SK-MEL-5 (cell line): ENCODE data around the gene OLFM3. TPM values are rescaled to one million over a fixed set of nuclear protein-coding genes. Genes with fewer than 3 reads are reported as not detected.
A peak's percentile ranks its signal among the peaks of the same experiment; 100 is the strongest.

ENCODE experiments used
- DNase-seq: peaks from one replicate; pipeline ENCODE4 v3.0.0-alpha.2; 2016; ENCODE audit warnings: low read depth, low spot score
- in situ Hi-C: cut with HindIII; loops from 2 replicates; pipeline ENCODE4 v1.10.0; 2016; ENCODE audit warnings: low sequenced_read_pairs, high pct_unique_total_duplicates, low pct_unique_long_range_greater_than_20kb
- total RNA-seq: library from RNA; depleted of rRNA; stranded (reverse); fragments of >200 nt; shearing (Covaris generic); gene quantifications from 2 replicates; pipeline ENCODE4 v1.2.3, GENCODE V29; 2014

OLFM3 gene
- total RNA-seq, 1 experiment from 2014 or later = not detected

- in situ Hi-C loops = no loop called here
- no peak for DNase-seq
These were observed 36.6 kb downstream of the OLFM3 start for GRCh38 chr1:101960142-101960541.

GRCh38 chr1:101959456-101959855 lies 37.3 kb downstream of the OLFM3 start:
- no peak for DNase-seq
- in situ Hi-C loops = no loop called here

GRCh38 chr1:101957771-101958170 lies 39.0 kb downstream of the OLFM3 start:
- no peak for DNase-seq
- in situ Hi-C loops = no loop called here

DNA sequence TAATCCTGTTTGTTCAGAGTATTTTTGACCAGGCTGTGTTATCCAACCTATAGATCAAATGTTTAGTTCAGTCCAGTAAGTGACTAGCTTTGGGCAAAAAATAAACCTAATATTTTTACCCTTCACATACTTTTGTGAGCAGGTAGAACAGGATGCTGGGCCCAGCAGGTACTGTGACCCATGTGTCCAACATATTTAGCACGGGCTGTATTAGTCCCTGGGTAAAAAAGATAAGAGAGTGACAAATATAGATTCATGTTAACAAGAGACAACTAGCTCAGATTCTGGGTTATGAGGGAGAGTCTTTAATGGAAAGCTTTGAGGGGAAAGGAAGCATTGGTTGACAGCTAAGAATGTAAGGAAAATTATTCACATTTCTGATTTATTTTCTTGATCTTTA lies 43.1 kb downstream of the OLFM3 start:
- no peak for DNase-seq
- in situ Hi-C loops = no loop called here

DNA sequence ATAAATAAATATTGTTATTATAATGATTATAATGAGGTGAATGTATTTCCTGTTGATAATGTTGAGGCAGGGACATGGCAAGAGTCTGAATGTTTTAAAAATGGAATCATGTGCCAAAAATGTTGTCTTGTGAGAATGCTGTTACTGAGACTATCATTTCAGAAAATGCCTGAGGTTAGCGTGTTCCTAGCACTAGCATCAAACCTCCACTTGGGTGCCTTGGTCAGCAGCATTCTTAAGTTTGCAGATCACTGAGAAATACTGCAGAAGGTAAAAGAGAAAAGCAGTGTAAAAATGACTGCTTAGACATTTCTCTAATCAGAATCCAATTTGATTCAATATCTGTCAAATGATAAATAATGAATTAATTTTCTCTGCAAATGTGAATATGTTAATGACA lies 50.8 kb downstream of the OLFM3 start:
- DNase-seq = peak; percentile 1
- in situ Hi-C loops = no loop called here

- in situ Hi-C loops = no loop called here
These were observed 53.5 kb downstream of the OLFM3 start for GRCh38 chr1:101943237-101943636.

GRCh38 chr1:101942516-101943193 lies 54.1 kb downstream of the OLFM3 start:
- in situ Hi-C loops = no loop called here
- DNase-seq = no peak

More at GRCh38 chr1:101943237-101943636, 53.5 kb downstream of the OLFM3 start:
- DNase-seq = no peak

DNA sequence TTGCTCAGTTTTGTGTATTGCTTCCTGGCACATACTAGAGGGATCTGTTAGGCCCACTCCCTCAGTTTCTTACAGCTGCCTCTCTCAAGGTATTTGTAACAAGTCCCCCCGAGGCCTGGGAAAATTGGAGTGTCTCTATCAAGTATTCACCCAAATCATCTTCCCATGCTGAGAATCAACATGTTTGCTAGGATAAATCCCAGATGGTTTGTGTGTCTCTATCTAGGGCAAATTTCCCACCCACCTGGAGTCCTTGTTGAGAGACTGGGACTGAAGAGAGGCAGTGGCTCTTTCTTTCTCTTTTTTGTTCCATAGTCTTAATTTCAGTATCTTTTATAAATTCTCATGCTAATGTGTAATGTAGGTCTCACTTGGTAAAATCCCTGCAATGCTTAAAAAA lies 58.0 kb downstream of the OLFM3 start:
- DNase-seq = no peak
- in situ Hi-C loops = no loop called here

- in situ Hi-C loops = no loop called here
These were observed 67.4 kb downstream of the OLFM3 start for GRCh38 chr1:101929343-101929742.

DNA sequence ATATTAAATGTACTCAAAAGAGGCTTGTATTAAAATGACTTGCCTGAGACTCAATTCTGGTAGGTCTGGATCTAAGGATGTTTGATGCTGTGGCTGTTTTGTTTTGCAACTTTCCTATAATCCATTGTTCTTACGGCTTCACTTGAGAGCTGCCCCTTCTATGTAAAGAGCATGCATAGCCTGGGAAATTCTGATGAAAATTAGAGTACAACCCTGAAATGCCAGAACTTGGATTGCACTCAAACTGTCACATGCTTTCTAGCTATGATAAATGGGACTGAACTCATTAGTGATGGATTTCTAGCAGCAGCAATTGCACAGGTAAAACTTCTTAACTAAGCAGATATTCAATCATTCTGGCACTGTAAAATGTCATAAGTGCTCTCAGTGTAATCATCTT lies 67.9 kb downstream of the OLFM3 start:
- in situ Hi-C loops = no loop called here
- no peak for DNase-seq

More at GRCh38 chr1:101929343-101929742, 67.4 kb downstream of the OLFM3 start:
- no peak for DNase-seq

DNA sequence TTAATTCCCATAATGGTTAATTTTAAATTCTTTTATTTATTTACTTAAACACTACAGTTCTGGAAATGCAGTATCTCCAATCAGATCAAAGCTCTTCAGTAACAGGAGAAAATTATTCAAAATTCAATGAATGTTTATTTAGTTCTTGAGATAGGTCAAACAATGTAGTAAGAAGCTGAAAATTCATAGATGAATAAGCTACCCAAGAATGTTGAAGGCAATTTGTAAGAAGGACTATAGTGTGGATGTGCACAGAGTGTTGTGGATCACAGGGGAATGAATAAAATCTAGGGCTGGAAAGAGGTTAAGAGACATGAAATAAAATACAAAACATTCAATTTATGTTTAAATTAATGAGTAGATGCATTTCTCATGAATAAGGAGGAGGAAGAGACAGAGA lies 72.0 kb downstream of the OLFM3 start:
- in situ Hi-C loops = no loop called here
- no peak for DNase-seq

DNA sequence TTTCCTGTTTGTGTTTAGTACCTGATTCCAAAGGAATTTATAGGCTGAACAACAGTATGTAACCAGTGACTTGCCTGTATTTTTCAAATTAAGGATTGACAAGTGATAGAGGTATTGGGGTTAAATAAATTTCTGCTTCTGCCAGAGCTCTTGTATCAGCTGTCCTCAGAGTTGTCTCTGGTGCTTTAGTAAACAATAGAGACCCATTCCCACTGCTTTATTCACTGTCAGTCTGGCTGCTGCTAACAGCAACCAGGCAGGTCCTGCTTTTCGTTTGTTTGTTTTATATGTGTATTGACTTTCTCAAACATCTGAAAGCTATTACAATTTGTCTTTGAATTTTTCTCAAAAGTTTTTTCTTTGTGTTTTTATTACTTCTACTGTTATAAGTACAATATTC lies 76.1 kb downstream of the OLFM3 start:
- DNase-seq = no peak
- in situ Hi-C loops = no loop called here

DNA sequence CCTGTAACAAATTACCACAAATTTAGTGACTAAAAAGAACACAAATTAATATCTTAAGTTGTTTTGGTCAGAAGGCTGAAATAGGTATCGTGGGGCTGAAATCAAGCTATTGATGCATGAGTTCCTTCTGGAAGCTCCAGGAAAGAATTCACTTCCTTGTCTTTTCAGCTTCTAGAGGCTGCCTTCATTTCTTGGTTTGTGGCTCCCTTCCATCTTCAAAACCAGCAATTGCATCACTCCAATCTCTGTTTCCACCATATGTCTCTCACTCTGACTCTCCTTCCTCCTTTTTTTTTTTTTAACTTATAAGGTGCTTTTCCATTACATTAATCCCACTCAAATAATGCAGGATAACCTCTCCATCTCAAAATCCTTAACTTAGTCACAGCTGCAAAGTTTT lies 78.4 kb downstream of the OLFM3 start:
- DNase-seq = no peak
- in situ Hi-C loops = no loop called here

- DNase-seq = no peak
- in situ Hi-C loops = no loop called here
These were observed 81.1 kb downstream of the OLFM3 start for GRCh38 chr1:101915597-101915996.

DNA sequence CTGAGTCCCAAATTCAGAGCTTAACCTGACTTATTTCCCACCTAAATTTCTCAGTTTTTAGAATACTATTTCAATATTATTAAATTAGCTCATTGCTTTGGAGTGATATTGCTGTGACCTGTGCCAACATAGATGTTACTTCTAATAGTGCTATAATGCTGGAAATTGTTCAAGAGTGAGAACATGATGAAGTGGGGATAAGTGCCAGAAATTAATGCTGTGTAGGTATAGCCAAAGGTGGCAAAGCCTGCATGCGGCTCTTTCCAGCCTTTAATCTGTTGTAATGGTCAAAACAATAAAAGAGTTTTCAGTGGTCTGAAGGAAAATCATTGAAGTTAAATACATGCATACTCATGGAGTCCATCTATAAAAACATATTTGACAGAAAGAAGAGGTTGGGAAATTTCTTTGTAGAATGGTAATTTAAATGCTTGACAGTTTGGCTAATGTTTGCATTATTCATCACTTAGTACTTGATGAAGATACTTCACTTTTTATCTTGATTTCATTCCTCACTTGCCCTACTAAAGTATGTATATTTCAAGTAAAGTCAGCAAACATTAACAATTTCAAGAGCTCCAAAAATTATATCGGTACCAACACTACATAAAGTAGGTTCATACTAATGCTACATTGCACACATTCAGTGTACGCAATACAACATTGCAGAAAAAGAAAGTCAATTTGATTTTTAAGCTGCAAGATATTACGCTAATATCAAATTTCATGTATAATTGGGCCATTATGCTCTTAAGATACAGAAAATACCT lies 82.1 kb downstream of the OLFM3 start:
- in situ Hi-C loops = no loop called here
- no peak for DNase-seq

GRCh38 chr1:101911894-101912293 lies 84.8 kb downstream of the OLFM3 start:
- no peak for DNase-seq
- in situ Hi-C loops = no loop called here

- in situ Hi-C loops = no loop called here
- DNase-seq = no peak
These were observed 87.7 kb downstream of the OLFM3 start for GRCh38 chr1:101908980-101909379.

DNA sequence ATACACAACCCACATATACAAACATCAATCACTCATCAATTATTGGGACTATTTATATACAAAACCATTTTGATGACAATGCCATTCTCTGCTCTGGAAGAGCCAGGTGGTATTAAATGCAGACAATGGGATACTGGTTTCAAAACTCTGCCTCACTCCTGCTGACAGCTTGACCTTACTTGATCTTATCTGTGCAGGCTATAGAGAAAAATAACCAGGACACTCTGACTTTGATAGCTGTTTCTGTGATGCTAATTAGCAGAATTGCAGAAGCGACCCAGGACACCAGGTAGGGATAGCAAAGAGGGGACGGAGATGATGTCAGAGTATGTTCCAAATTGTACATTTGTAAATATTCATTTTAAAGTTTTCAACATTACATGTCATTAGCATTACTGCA lies 89.5 kb downstream of the OLFM3 start:
- in situ Hi-C loops = no loop called here

DNA sequence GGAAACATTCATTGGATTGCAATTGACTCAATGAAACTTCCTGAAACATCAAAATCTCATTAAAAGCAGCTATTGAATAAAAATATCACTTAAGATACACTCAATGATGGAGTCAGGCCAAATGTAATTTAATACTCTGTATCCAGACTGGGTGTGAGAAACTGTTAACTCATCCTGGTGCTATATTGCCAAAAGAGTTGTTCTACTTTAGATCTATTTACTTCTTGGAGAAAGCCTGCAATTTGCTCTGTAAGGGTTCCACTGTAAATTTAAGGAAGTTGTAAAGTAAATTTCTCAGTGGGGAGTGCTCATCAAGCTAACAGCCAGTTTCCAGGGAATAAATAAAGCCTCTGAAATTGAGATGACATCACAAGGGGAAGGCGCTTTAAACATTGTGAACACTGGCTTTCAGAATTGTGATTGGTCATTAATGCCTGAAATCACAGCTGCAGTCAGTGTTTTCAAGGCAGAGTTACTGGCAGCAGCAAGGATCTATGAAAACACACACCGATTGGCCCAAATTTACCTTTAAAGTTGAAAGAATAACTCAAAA lies 91.4 kb downstream of the OLFM3 start:
- no peak for DNase-seq

More for the DNA sequence above, 89.5 kb downstream of the OLFM3 start:
- DNase-seq = no peak

More for the DNA sequence above, 91.4 kb downstream of the OLFM3 start:
- in situ Hi-C loops = no loop called here
